ENCODE measurements around the gene PDK1.

- TF ChIP-seq CTCF (IDR thresholded peaks at IDR 0.05) (no peak), POLR2A (IDR thresholded peaks at IDR 0.05) (no peak)
Observed at GRCh38 chr2:172617115-172617514, 61.2 kb downstream of the PDK1 start.
